B cell (primary cell): ENCODE results near the gene TCEAL5. TPM values are rescaled to one million over a fixed set of nuclear protein-coding genes. Genes with fewer than 3 reads are reported as not detected.

Source experiments
- ATAC-seq: fragments of 200-7000 bp; cut with Tn5 transposase; one replicate; pipeline ENCODE4 v1.10.0; 2021; ENCODE audit warnings: low read depth, mild to moderate bottlenecking, moderate number of reproducible peaks, moderate library complexity
- CTCF ChIA-PET: fragments of 350-600 bp; sonication (Branson Sonifier 250); formaldehyde crosslinking; loops from one replicate; lab custom pipeline; 2021; ENCODE audit warnings: antibody characterized with exemption, inconsistent platforms; lab: Charles Lee
- POLR2A ChIA-PET: fragments of 350-600 bp; sonication (Branson Sonifier 250); formaldehyde crosslinking; loops from one replicate; lab custom pipeline; 2021; ENCODE audit warnings: antibody characterized with exemption; lab: Charles Lee
- DNase-seq: peaks from one replicate; pipeline ENCODE4 v3.0.0; 2013
- H2AFZ ChIP-seq: 2 replicates; pipeline ENCODE4 v1.6.1; 2012; ENCODE audit warnings: mild to moderate bottlenecking, low read depth, low read length; ENCODE audit not compliant: insufficient read depth, poor library complexity, severe bottlenecking
- H3K27ac ChIP-seq, 2 donors: 1 replicate in 1 of 2; 2 replicates in 1 of 2; pipeline ENCODE4 v1.5.1; 2012 to 2013; ENCODE audit warnings: low read length in 2 of 2, mild to moderate bottlenecking in 2 of 2, moderate library complexity in 1 of 2
- H3K27me3 ChIP-seq, 4 experiments: fragments of 200-600 bp in 1 of 4; sonication (generic) in 1 of 4; replicated peaks in 1 of 4; 1 replicate in 2 of 4; 2 replicates in 2 of 4; pipeline versions ENCODE4 v1.6.1 to v1.7.0; 2013 to 2016; ENCODE audit warnings: low read length in 3 of 4, mild to moderate bottlenecking in 2 of 4, mixed read lengths in 1 of 4, moderate library complexity in 1 of 4; ENCODE audit not compliant: insufficient read depth in 4 of 4, control insufficient read depth in 3 of 4; ENCODE audit errors: control extremely low read depth in 1 of 4
- H3K36me3 ChIP-seq, 2 experiments: replicated peaks in 1 of 2; 1 replicate in 1 of 2; 2 replicates in 1 of 2; pipeline versions ENCODE4 v1.6.1 to v1.7.1; 2013; ENCODE audit warnings: low read length in 1 of 2; ENCODE audit not compliant: insufficient read depth in 2 of 2, control insufficient read depth in 1 of 2; ENCODE audit errors: control extremely low read depth in 1 of 2, extremely low read depth in 1 of 2
- H3K4me1 ChIP-seq, 2 donors: fragments of 200-600 bp in 1 of 2; sonication (generic) in 1 of 2; 1 replicate in 1 of 2; 2 replicates in 1 of 2; pipeline versions ENCODE4 v1.5.1 to v1.6.1; 2013 to 2017; ENCODE audit warnings: low read length in 2 of 2; ENCODE audit not compliant: control insufficient read depth in 2 of 2, insufficient read depth in 2 of 2
- H3K4me2 ChIP-seq: replicated peaks from 2 replicates; pipeline ENCODE3; 2012; ENCODE audit warnings: mild to moderate bottlenecking, low read depth, low read length; ENCODE audit not compliant: poor library complexity, severe bottlenecking
- H3K4me3 ChIP-seq, 5 experiments: fragments of 200-600 bp in 1 of 5; sonication (generic) in 1 of 5; 1 replicate in 3 of 5; 2 replicates in 2 of 5; pipeline versions ENCODE4 v1.5.1 to v1.7.0; 2011 to 2016; ENCODE audit warnings: low read length in 4 of 5, mild to moderate bottlenecking in 4 of 5, low read depth in 2 of 5, control low read depth in 1 of 5, moderate library complexity in 1 of 5; ENCODE audit not compliant: insufficient read depth in 1 of 5; ENCODE audit errors: control extremely low read depth in 1 of 5, extremely low read depth in 1 of 5
- H3K79me2 ChIP-seq: fragments of 200-600 bp; sonication (generic); one replicate; pipeline ENCODE4 v1.6.0; 2016; ENCODE audit warnings: low read length; ENCODE audit not compliant: control insufficient read depth, insufficient read depth
- H3K9ac ChIP-seq: fragments of 200-600 bp; sonication (generic); 2 replicates; pipeline ENCODE4 v1.6.1; 2017; ENCODE audit warnings: mild to moderate bottlenecking, low read length, moderate library complexity
- H3K9me3 ChIP-seq, 3 donors: one replicate each; pipeline versions ENCODE4 v1.6.1 to v1.7.1; 2013; ENCODE audit warnings: low read length in 2 of 3; ENCODE audit not compliant: control insufficient read depth in 2 of 3, insufficient read depth in 1 of 3; ENCODE audit errors: control extremely low read depth in 1 of 3
- H4K20me1 ChIP-seq: 2 replicates; pipeline ENCODE4 v1.6.0; 2012; ENCODE audit warnings: mild to moderate bottlenecking, low read length; ENCODE audit not compliant: insufficient read depth, control insufficient read depth, poor library complexity, severe bottlenecking
- H3K27ac Mint-ChIP-seq: one replicate; pipeline ENCODE4 v1.8.0; 2021; ENCODE audit warnings: mixed read lengths
- H3K27me3 Mint-ChIP-seq: one replicate; pipeline ENCODE4 v1.8.0; 2021; ENCODE audit warnings: mixed read lengths
- H3K4me1 Mint-ChIP-seq: one replicate; pipeline ENCODE4 v1.8.0; 2021; ENCODE audit warnings: mixed read lengths
- H3K4me3 Mint-ChIP-seq: one replicate; pipeline ENCODE4 v1.8.0; 2021; ENCODE audit warnings: mixed read lengths
- H3K9me3 Mint-ChIP-seq: one replicate; pipeline ENCODE4 v1.8.0; 2022; ENCODE audit warnings: mixed read lengths; ENCODE audit not compliant: insufficient read depth
- CTCF ChIP-seq: fragments of 200-600 bp; IDR thresholded peaks from one replicate; pipeline ENCODE4 v1.8.0; 2022; ENCODE audit warnings: antibody characterized with exemption, mild to moderate bottlenecking
- EZH2 ChIP-seq: IDR thresholded peaks from 2 replicates; pipeline ENCODE4 v1.6.1; 2012; ENCODE audit warnings: borderline replicate concordance, low read depth, mild to moderate bottlenecking, moderate library complexity, low read length; ENCODE audit not compliant: insufficient read depth, poor library complexity, severe bottlenecking
- WGBS: methylation state at CpG from one replicate; pipeline ENCODE4 v1.1.5; 2013; ENCODE audit warnings: missing lambda C conversion rate; ENCODE audit not compliant: insufficient coverage; 5-methylcytosine and 5-hydroxymethylcytosine counted together
- intact Hi-C: fragments of 100-400 bp; cut with micrococcal nuclease; formaldehyde crosslinking; loops from one replicate; pipeline ENCODE4 v1.10.0; 2022
- polyA plus RNA-seq: library from polyadenylated mRNA; depleted of rRNA; stranded (reverse); fragments of >200 nt; gene quantifications from 2 replicates; pipeline ENCODE4 v1.2.3, GENCODE V29; 2012
- total RNA-seq, 2 donors: library from RNA; stranded (reverse); fragments of 120-200 nt in 1 of 2; gene quantifications; 1 replicate in 1 of 2; 2 replicates in 1 of 2; pipeline versions ENCODE4 v1.2.3 to v1.2.4, GENCODE V29; 2013 to 2022

Gene TCEAL5
- total and polyA plus RNA-seq, 2 donors (not counting 1 experiment from before 2014, with no cell fraction given): not detected

- Histone ChIP-seq H3K27me3 (no peaks in the 10 kb centered on the region), H3K36me3 (no peaks in the 10 kb centered on the region), H4K20me1 (no peaks in the 10 kb centered on the region), H3K9ac (no peak overlapping the region), H3K79me2 (no peaks in the 10 kb centered on the region), H2AFZ (no peak overlapping the region), H3K4me2 (no peak overlapping the region), H3K27ac (no peak overlapping the region), H3K4me1 (no peaks in the 10 kb centered on the region), H3K9me3 (no peaks in the 10 kb centered on the region), H3K4me3 (no peak overlapping the region)
- no peak for ATAC-seq
- Mint-ChIP-seq H3K4me1 (no peaks in the 10 kb centered on the region), H3K27me3 (peaks cover 2% of the 10 kb centered on the region), H3K4me3 (no peak overlapping the region), H3K9me3 (no peaks in the 10 kb centered on the region), H3K27ac (no peak overlapping the region)
- intact Hi-C loops: no loop called here
- ChIA-PET POLR2A (no interaction called here), CTCF (no interaction called here)
- WGBS: no CpG with 5 or more reads among the region's 1 CpG
- DNase-seq: no peak
- TF ChIP-seq EZH2 (no peak), CTCF (no peak)
These were observed 41.7 kb downstream of the TCEAL5 start for GRCh38 chrX:103234869-103235268.

- WGBS: 90% methylated on average over 2 of the region's 2 CpGs
- no peak overlapping the region for H3K27ac Mint-ChIP-seq
These were observed 43.3 kb downstream of the TCEAL5 start for GRCh38 chrX:103233263-103233662.

More at GRCh38 chrX:103233263-103233662, 43.3 kb downstream of the TCEAL5 start:
- Histone ChIP-seq H3K27ac (no peak overlapping the region), H2AFZ (no peak overlapping the region), H3K79me2 (no peaks in the 10 kb centered on the region), H3K4me3 (no peak overlapping the region), H3K4me1 (no peaks in the 10 kb centered on the region), H3K4me2 (no peak overlapping the region), H4K20me1 (no peaks in the 10 kb centered on the region), H3K9ac (no peak overlapping the region), H3K27me3 (no peaks in the 10 kb centered on the region), H3K36me3 (no peaks in the 10 kb centered on the region), H3K9me3 (no peaks in the 10 kb centered on the region)
- DNase-seq (no peak), ATAC-seq (no peak)
- H3K27me3 Mint-ChIP-seq: peaks cover 2% of the 10 kb centered on the region
- H3K9me3 Mint-ChIP-seq: no peaks in the 10 kb centered on the region
- no peak overlapping the region for H3K4me3 Mint-ChIP-seq
- no peak for TF ChIP-seq CTCF
- no peak for TF ChIP-seq EZH2
- no peaks in the 10 kb centered on the region for H3K4me1 Mint-ChIP-seq
- intact Hi-C loops: no loop called here
- ChIA-PET POLR2A (no interaction called here), CTCF (no interaction called here)
